OCI-LY1 (cell line): Measurements from ENCODE around the gene STK32C.

ENCODE experiments used
- H2AFZ ChIP-seq: fragments of 200-600 bp; sonication (generic), shearing (Covaris generic); 2 replicates; pipeline ENCODE4 v1.6.0; 2014; ENCODE audit warnings: antibody characterized with exemption, mild to moderate bottlenecking, low read length
- H3F3A ChIP-seq: fragments of 200-600 bp; sonication (generic), shearing (Covaris generic); 2 replicates; pipeline ENCODE4 v1.6.0; 2014; ENCODE audit warnings: mild to moderate bottlenecking, antibody characterized with exemption, low read length, moderate library complexity; ENCODE audit not compliant: insufficient read depth
- H3K27ac ChIP-seq: fragments of 200-600 bp; sonication (generic); 2 replicates; pipeline ENCODE4 v1.5.1; 2014; ENCODE audit warnings: low read length, mixed run types, mild to moderate bottlenecking, low read depth; ENCODE audit not compliant: poor library complexity, severe bottlenecking
- H3K27me3 ChIP-seq: fragments of 200-600 bp; sonication (generic); 2 replicates; pipeline ENCODE4 v1.6.0; 2014; ENCODE audit warnings: antibody characterized with exemption, mild to moderate bottlenecking, low read length, moderate library complexity; ENCODE audit not compliant: insufficient read depth
- H3K36me3 ChIP-seq: fragments of 200-600 bp; sonication (generic); 2 replicates; pipeline ENCODE4 v1.6.1; 2014; ENCODE audit warnings: mild to moderate bottlenecking, antibody characterized with exemption, low read length, moderate library complexity, mixed read lengths; ENCODE audit not compliant: insufficient read depth
- H3K4me1 ChIP-seq: fragments of 200-600 bp; sonication (generic); 2 replicates; pipeline ENCODE4 v1.5.1; 2014; ENCODE audit warnings: mild to moderate bottlenecking, low read length, moderate library complexity; ENCODE audit not compliant: insufficient read depth, severe bottlenecking
- H3K4me2 ChIP-seq: fragments of 200-600 bp; sonication (generic), shearing (Covaris generic); 2 replicates; pipeline ENCODE4 v1.6.1; 2014; ENCODE audit warnings: low read length
- H3K4me3 ChIP-seq: fragments of 200-600 bp; sonication (generic); 2 replicates; pipeline ENCODE4 v1.5.1; 2014; ENCODE audit warnings: low read length, low read depth, mild to moderate bottlenecking, mixed read lengths; ENCODE audit not compliant: poor library complexity, severe bottlenecking
- H3K79me2 ChIP-seq: fragments of 200-600 bp; shearing (Covaris generic); 2 replicates; pipeline ENCODE4 v1.6.1; 2016; ENCODE audit warnings: mixed run types, low read length, mixed read lengths; ENCODE audit not compliant: insufficient read depth
- H3K9ac ChIP-seq: fragments of 200-600 bp; sonication (generic), shearing (Covaris generic); 2 replicates; pipeline ENCODE4 v1.6.1; 2014; ENCODE audit warnings: mild to moderate bottlenecking, low read length, mixed read lengths
- H3K9me2 ChIP-seq: fragments of 200-600 bp; sonication (generic), shearing (Covaris generic); 2 replicates; pipeline ENCODE4 v1.6.1; 2014; ENCODE audit warnings: low read depth, mild to moderate bottlenecking, low read length, mixed read lengths
- H3K9me3 ChIP-seq: fragments of 200-600 bp; shearing (Covaris generic); 2 replicates; pipeline ENCODE4 v1.6.1; 2014; ENCODE audit warnings: low read length, mixed read lengths
- H4K20me1 ChIP-seq: fragments of 200-600 bp; sonication (generic), shearing (Covaris generic); 2 replicates; pipeline ENCODE4 v1.6.0; 2016; ENCODE audit warnings: mild to moderate bottlenecking, low read length; ENCODE audit not compliant: insufficient read depth
- EZH2 ChIP-seq: fragments of 200-600 bp; sonication (generic), shearing (Covaris generic); IDR thresholded peaks from 2 replicates; pipeline ENCODE4 v1.8.0; 2017; ENCODE audit warnings: borderline replicate concordance, mixed run types, mild to moderate bottlenecking, antibody characterized with exemption, low read length, moderate library complexity, mixed read lengths
- TF ChIP-seq, protein P1 (sequence below): fragments of 200-600 bp; sonication (generic), shearing (Covaris generic); IDR thresholded peaks from 2 replicates; pipeline ENCODE4 v1.5.1; 2017; ENCODE audit warnings: mild to moderate bottlenecking, antibody characterized with exemption, low read length, moderate library complexity, mixed read lengths

The STK32C gene

DNA sequence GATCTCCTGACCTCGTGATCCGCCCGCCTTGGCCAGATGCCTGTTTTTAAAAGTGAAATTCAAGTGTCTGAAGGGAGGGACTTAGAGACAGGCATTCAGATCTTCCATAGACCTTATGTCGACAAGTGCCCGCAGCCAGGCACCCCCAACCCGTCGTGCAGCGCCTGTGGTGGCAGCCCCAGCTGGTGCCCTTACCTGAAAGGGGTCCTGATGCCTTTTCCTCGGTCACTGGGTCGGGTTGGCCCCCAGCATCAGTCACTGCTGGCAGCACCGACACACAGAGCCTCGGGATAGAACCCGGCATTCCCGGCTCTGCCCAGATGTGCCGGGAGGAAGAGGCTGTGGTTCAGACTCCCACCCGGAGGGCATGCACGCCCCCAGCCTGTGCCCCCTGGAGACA, 47.5 kb upstream of the STK32C start:
- Histone ChIP-seq H3K4me2 (no peak overlapping the region), H3K36me3 (no peaks in the 10 kb centered on the region), H2AFZ (no peak overlapping the region), H3K4me3 (no peak overlapping the region), H3K27me3 (no peaks in the 10 kb centered on the region), H3K4me1 (no peaks in the 10 kb centered on the region), H4K20me1 (no peaks in the 10 kb centered on the region), H3K9ac (no peak overlapping the region), H3K79me2 (no peaks in the 10 kb centered on the region), H3K9me3 (no peaks in the 10 kb centered on the region), H3F3A (no peaks in the 10 kb centered on the region), H3K27ac (no peak overlapping the region), H3K9me2 (no peaks in the 10 kb centered on the region)
- TF ChIP-seq EZH2 = no peak
- TF ChIP-seq, protein P1, sequence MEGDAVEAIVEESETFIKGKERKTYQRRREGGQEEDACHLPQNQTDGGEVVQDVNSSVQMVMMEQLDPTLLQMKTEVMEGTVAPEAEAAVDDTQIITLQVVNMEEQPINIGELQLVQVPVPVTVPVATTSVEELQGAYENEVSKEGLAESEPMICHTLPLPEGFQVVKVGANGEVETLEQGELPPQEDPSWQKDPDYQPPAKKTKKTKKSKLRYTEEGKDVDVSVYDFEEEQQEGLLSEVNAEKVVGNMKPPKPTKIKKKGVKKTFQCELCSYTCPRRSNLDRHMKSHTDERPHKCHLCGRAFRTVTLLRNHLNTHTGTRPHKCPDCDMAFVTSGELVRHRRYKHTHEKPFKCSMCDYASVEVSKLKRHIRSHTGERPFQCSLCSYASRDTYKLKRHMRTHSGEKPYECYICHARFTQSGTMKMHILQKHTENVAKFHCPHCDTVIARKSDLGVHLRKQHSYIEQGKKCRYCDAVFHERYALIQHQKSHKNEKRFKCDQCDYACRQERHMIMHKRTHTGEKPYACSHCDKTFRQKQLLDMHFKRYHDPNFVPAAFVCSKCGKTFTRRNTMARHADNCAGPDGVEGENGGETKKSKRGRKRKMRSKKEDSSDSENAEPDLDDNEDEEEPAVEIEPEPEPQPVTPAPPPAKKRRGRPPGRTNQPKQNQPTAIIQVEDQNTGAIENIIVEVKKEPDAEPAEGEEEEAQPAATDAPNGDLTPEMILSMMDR = no peak

GRCh38 chr10:132354356-132355094, 46.8 kb upstream of the STK32C start:
- H3K9ac ChIP-seq = no peak overlapping the region
- H2AFZ ChIP-seq = no peak overlapping the region
- H3K27me3 ChIP-seq = no peaks in the 10 kb centered on the region
- no peaks in the 10 kb centered on the region for H4K20me1 ChIP-seq
- no peaks in the 10 kb centered on the region for H3K9me3 ChIP-seq
- no peak overlapping the region for H3K4me2 ChIP-seq
- H3K36me3 ChIP-seq = no peaks in the 10 kb centered on the region
- H3K27ac ChIP-seq = no peak overlapping the region
- TF ChIP-seq, protein P1 = no peak
- TF ChIP-seq EZH2 = no peak
- H3K4me1 ChIP-seq = no peaks in the 10 kb centered on the region
- H3K79me2 ChIP-seq = no peaks in the 10 kb centered on the region
- no peaks in the 10 kb centered on the region for H3K9me2 ChIP-seq
- H3K4me3 ChIP-seq = no peak overlapping the region
- no peaks in the 10 kb centered on the region for H3F3A ChIP-seq

DNA sequence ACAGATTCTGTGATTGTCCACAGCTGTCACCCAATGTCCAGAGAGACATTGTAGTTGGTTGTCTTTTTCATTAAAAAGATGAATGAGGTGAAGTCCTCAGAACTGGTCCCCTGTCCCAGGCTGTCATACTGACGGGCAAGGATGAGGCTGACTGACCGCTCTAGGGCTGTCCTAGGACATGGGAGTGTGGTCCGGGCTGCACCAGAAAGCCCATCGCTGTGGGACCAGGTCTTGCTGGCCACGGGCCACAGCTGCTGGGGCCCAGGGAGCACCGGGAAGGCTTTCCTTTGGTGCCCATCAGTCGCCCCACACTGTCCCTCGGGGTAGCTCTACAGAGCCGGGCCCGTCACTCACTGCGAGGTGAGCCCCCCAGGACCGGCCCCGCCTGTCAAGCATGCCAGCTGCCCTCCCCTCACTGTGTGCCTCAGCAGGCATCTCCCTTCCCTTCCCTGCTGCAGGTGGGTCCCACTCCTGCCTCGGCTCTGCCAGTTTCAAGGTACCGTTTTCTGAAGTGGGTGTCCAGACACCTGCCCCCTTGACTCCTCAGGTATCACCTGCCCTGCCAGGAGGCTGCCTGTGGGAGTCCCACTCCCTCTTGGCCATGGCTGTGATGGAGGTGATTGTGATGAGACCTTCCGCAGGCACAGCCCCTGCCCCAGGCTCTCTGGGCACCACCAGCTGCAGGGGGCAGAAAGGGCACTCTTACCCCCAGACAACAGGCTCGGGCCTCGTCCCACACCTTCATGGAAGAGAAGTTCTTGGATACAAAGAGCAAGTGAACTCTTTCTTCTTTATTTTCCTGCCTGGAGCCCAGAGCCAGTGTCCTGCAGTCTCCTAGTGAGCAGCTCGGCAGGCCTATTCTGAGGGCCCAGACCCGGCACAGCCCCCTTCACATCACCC, 46.0 kb upstream of the STK32C start:
- Histone ChIP-seq H3F3A (no peaks in the 10 kb centered on the region), H3K4me3 (no peak overlapping the region), H3K4me1 (no peaks in the 10 kb centered on the region), H4K20me1 (no peaks in the 10 kb centered on the region), H3K9ac (no peak overlapping the region), H3K27me3 (no peaks in the 10 kb centered on the region), H3K27ac (no peak overlapping the region), H3K79me2 (no peaks in the 10 kb centered on the region), H2AFZ (no peak overlapping the region), H3K9me3 (no peaks in the 10 kb centered on the region), H3K36me3 (no peaks in the 10 kb centered on the region), H3K9me2 (no peaks in the 10 kb centered on the region), H3K4me2 (no peak overlapping the region)
- no peak for TF ChIP-seq EZH2
- TF ChIP-seq, protein P1 = no peak
